AG08396 (cell line): Measurements from ENCODE around the gene PEAK1.
"Not testable (repeated sequence)": the region's sequence is repeated elsewhere in the genome, so short reads cannot be mapped to it uniquely, and the experiment has no call there.

Experiments
- DNase-seq: peaks from one replicate; pipeline ENCODE4 v3.0.0; 2012; ENCODE audit warnings: low spot score, mixed read lengths

The PEAK1 gene

GRCh38 chr15:77221708-77222107 is 198.2 kb downstream of the PEAK1 start:
- no peak for DNase-seq

- no peak for DNase-seq
Measured at GRCh38 chr15:77221174-77221573, 198.7 kb downstream of the PEAK1 start.

GRCh38 chr15:77219841-77220240 is 200.1 kb downstream of the PEAK1 start:
- no peak for DNase-seq

- DNase-seq, result no peak
Measured at GRCh38 chr15:77209221-77209620, 210.7 kb downstream of the PEAK1 start.

GRCh38 chr15:77208241-77208640 is 211.7 kb downstream of the PEAK1 start:
- DNase-seq, result no peak

GRCh38 chr15:77201665-77202064 is 218.2 kb downstream of the PEAK1 start:
- no peak for DNase-seq

GRCh38 chr15:77196381-77196780 is 223.5 kb downstream of the PEAK1 start:
- no peak for DNase-seq

GRCh38 chr15:77195586-77195985 is 224.3 kb downstream of the PEAK1 start:
- no peak for DNase-seq

GRCh38 chr15:77192451-77192850 is 227.5 kb downstream of the PEAK1 start:
- DNase-seq, result no peak

- no peak for DNase-seq
Measured at GRCh38 chr15:77191230-77191834, 228.6 kb downstream of the PEAK1 start.

- peak; percentile 34 for DNase-seq
Measured at GRCh38 chr15:77187751-77188464, 232.0 kb downstream of the PEAK1 start.

GRCh38 chr15:77186594-77187011 is 233.3 kb downstream of the PEAK1 start:
- DNase-seq, result no peak

GRCh38 chr15:77185242-77185785 is 234.6 kb downstream of the PEAK1 start:
- DNase-seq, result no peak

- DNase-seq, result not testable (repeated sequence)
Measured at GRCh38 chr15:77184352-77184751, 235.6 kb downstream of the PEAK1 start.

GRCh38 chr15:77183066-77183465 is 236.8 kb downstream of the PEAK1 start:
- DNase-seq, result no peak

- no peak for DNase-seq
Measured at GRCh38 chr15:77181305-77182074, 238.4 kb downstream of the PEAK1 start.

- DNase-seq, result no peak
Measured at GRCh38 chr15:77180757-77181156, 239.1 kb downstream of the PEAK1 start.

GRCh38 chr15:77180270-77180669 is 239.6 kb downstream of the PEAK1 start:
- no peak for DNase-seq

GRCh38 chr15:77179541-77179998 is 240.3 kb downstream of the PEAK1 start:
- no peak for DNase-seq

- no peak for DNase-seq
Measured at GRCh38 chr15:77178411-77178810, 241.5 kb downstream of the PEAK1 start.

GRCh38 chr15:77176148-77176547 is 243.8 kb downstream of the PEAK1 start:
- not testable (repeated sequence) for DNase-seq

- DNase-seq, result no peak
Measured at GRCh38 chr15:77173487-77173886, 246.4 kb downstream of the PEAK1 start.
